WTC11 (cell line): Measurements from ENCODE around the gene MINDY4B.

Source experiments
- ELF4 ChIP-seq: sonication (generic); formaldehyde crosslinking; IDR thresholded peaks from 2 replicates; pipeline ENCODE4 v1.8.1; 2022; ENCODE audit warnings: low read depth, mild to moderate bottlenecking, moderate library complexity, missing genetic modification reagents
- NFYB ChIP-seq: sonication (generic); formaldehyde crosslinking; conservative IDR thresholded peaks from 2 replicates; pipeline ENCODE4 v1.8.0; 2022; ENCODE audit warnings: low read depth, missing genetic modification reagents
- SMAD4 ChIP-seq: sonication (generic); formaldehyde crosslinking; IDR thresholded peaks from 2 replicates; pipeline ENCODE4 v1.8.0; 2022; ENCODE audit warnings: mild to moderate bottlenecking, missing genetic modification reagents
- TEAD1 ChIP-seq: sonication (generic); formaldehyde crosslinking; IDR thresholded peaks from 2 replicates; pipeline ENCODE4 v1.8.0; 2022; ENCODE audit warnings: mild to moderate bottlenecking, missing genetic modification reagents
- ZNF121 ChIP-seq: sonication (generic); formaldehyde crosslinking; IDR thresholded peaks from 2 replicates; pipeline ENCODE4 v1.8.0; 2023; ENCODE audit warnings: missing genetic modification reagents
- ZNF219 ChIP-seq: sonication (generic); formaldehyde crosslinking; IDR thresholded peaks from 2 replicates; pipeline ENCODE4 v1.8.0; 2023; ENCODE audit warnings: missing genetic modification reagents, mild to moderate bottlenecking, borderline replicate concordance
- TF ChIP-seq, protein P1 (sequence below): sonication (generic); formaldehyde crosslinking; IDR thresholded peaks from 2 replicates; pipeline ENCODE4 v1.8.1; 2022; ENCODE audit warnings: low read depth, missing genetic modification reagents, borderline replicate concordance
- TF ChIP-seq, protein P2 (sequence below): fragments of 200-600 bp; IDR thresholded peaks from 2 replicates; pipeline ENCODE4 v1.8.0; 2022; ENCODE audit warnings: antibody characterized with exemption
- TF ChIP-seq, protein P3 (sequence below): fragments of 250-450 bp; sonication (Bioruptor Pico); conservative IDR thresholded peaks from 2 replicates; pipeline ENCODE4 v1.9.0; 2021; ENCODE audit warnings: mild to moderate bottlenecking
- TF ChIP-seq, protein P4 (sequence below): sonication (generic); formaldehyde crosslinking; IDR thresholded peaks from 2 replicates; pipeline ENCODE4 v1.8.0; 2022; ENCODE audit warnings: mild to moderate bottlenecking, missing genetic modification reagents
- TF ChIP-seq, protein P5 (sequence below): sonication (generic); formaldehyde crosslinking; IDR thresholded peaks from 2 replicates; pipeline ENCODE4 v1.8.0; 2022; ENCODE audit warnings: mild to moderate bottlenecking, missing genetic modification reagents
- TF ChIP-seq, protein P6 (sequence below): sonication (generic); formaldehyde crosslinking; IDR thresholded peaks from 2 replicates; pipeline ENCODE4 v1.8.0; 2022; ENCODE audit warnings: mild to moderate bottlenecking, missing genetic modification reagents
- TF ChIP-seq, protein P7 (sequence below): sonication (generic); formaldehyde crosslinking; IDR thresholded peaks from 2 replicates; pipeline ENCODE4 v1.8.1; 2022; ENCODE audit warnings: low read depth, mild to moderate bottlenecking, moderate library complexity, missing genetic modification reagents, borderline replicate concordance

DNA sequence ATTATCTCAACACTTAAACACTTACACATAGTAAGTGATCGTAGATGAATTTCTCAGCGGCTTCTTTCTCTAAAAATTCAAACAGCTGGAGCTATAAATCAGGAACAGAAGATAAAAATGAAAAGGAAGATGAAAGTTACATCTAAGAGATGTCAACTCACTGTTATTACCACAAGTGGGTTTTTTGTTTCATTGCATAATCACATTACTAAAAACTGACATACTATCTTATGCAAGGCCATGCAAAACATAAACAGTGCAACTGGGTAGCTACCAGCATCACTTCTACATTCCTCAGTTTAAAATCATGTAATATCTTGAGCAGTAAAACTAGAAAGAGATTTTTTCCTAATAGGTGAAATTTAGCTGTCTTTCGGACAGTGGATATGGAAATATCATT, 14.9 kb downstream of the MINDY4B start:
- TF ChIP-seq, protein P1, sequence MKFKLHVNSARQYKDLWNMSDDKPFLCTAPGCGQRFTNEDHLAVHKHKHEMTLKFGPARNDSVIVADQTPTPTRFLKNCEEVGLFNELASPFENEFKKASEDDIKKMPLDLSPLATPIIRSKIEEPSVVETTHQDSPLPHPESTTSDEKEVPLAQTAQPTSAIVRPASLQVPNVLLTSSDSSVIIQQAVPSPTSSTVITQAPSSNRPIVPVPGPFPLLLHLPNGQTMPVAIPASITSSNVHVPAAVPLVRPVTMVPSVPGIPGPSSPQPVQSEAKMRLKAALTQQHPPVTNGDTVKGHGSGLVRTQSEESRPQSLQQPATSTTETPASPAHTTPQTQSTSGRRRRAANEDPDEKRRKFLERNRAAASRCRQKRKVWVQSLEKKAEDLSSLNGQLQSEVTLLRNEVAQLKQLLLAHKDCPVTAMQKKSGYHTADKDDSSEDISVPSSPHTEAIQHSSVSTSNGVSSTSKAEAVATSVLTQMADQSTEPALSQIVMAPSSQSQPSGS, result no peak
- TF ChIP-seq, protein P2, sequence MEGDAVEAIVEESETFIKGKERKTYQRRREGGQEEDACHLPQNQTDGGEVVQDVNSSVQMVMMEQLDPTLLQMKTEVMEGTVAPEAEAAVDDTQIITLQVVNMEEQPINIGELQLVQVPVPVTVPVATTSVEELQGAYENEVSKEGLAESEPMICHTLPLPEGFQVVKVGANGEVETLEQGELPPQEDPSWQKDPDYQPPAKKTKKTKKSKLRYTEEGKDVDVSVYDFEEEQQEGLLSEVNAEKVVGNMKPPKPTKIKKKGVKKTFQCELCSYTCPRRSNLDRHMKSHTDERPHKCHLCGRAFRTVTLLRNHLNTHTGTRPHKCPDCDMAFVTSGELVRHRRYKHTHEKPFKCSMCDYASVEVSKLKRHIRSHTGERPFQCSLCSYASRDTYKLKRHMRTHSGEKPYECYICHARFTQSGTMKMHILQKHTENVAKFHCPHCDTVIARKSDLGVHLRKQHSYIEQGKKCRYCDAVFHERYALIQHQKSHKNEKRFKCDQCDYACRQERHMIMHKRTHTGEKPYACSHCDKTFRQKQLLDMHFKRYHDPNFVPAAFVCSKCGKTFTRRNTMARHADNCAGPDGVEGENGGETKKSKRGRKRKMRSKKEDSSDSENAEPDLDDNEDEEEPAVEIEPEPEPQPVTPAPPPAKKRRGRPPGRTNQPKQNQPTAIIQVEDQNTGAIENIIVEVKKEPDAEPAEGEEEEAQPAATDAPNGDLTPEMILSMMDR, result no peak
- no peak for TF ChIP-seq SMAD4 (CRISPR knock-in tag)
- TF ChIP-seq, protein P3, sequence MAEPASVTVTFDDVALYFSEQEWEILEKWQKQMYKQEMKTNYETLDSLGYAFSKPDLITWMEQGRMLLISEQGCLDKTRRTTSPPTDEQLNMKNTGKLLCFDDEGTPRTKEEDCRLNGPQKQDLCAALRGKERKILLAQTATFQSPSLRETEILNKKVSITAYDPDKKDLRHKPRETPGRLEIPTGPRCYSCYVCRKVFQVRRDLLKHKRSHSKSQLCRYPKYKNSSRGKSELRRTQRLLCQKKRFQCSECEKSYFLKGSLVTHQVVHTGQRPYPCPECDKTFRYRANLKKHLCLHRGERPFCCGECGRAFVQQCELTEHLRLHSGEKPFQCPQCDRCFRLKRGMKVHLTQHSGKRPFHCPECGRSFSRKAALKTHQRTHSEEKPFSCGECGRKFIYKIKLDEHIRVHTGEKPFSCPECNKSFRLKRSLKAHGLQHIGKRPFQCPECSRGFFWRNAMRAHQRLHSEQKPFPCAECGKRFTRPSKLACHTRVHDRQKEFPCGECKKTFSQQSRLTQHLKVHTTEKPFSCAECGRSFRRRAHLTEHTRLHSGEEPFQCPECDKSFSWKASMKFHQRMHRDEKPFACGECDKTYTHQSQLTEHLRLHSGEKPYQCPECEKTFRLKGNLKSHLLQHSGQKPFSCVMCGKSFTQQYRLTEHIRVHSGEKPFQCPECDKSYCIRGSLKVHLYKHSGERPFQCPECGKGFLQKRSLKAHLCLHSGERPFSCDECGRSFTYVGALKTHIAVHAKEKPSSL (CRISPR knock-in tag), result no peak
- TF ChIP-seq NFYB (CRISPR knock-in tag), result no peak
- no peak for TF ChIP-seq ZNF121 (CRISPR knock-in tag)
- TF ChIP-seq, protein P4, sequence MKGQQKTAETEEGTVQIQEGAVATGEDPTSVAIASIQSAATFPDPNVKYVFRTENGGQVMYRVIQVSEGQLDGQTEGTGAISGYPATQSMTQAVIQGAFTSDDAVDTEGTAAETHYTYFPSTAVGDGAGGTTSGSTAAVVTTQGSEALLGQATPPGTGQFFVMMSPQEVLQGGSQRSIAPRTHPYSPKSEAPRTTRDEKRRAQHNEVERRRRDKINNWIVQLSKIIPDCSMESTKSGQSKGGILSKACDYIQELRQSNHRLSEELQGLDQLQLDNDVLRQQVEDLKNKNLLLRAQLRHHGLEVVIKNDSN (CRISPR knock-in tag), result no peak
- no peak for TF ChIP-seq ELF4 (CRISPR knock-in tag)
- TF ChIP-seq TEAD1 (CRISPR knock-in tag), result no peak
- TF ChIP-seq, protein P5, sequence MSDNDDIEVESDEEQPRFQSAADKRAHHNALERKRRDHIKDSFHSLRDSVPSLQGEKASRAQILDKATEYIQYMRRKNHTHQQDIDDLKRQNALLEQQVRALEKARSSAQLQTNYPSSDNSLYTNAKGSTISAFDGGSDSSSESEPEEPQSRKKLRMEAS, result no peak
- TF ChIP-seq, protein P6, sequence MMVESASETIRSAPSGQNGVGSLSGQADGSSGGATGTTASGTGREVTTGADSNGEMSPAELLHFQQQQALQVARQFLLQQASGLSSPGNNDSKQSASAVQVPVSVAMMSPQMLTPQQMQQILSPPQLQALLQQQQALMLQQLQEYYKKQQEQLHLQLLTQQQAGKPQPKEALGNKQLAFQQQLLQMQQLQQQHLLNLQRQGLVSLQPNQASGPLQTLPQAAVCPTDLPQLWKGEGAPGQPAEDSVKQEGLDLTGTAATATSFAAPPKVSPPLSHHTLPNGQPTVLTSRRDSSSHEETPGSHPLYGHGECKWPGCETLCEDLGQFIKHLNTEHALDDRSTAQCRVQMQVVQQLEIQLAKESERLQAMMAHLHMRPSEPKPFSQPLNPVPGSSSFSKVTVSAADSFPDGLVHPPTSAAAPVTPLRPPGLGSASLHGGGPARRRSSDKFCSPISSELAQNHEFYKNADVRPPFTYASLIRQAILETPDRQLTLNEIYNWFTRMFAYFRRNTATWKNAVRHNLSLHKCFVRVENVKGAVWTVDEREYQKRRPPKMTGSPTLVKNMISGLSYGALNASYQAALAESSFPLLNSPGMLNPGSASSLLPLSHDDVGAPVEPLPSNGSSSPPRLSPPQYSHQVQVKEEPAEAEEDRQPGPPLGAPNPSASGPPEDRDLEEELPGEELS, result no peak
- TF ChIP-seq, protein P7, sequence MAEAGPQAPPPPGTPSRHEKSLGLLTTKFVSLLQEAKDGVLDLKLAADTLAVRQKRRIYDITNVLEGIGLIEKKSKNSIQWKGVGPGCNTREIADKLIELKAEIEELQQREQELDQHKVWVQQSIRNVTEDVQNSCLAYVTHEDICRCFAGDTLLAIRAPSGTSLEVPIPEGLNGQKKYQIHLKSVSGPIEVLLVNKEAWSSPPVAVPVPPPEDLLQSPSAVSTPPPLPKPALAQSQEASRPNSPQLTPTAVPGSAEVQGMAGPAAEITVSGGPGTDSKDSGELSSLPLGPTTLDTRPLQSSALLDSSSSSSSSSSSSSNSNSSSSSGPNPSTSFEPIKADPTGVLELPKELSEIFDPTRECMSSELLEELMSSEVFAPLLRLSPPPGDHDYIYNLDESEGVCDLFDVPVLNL (CRISPR knock-in tag), result no peak
- no peak for TF ChIP-seq ZNF219 (CRISPR knock-in tag)
